GM19395 (cell line): ENCODE data around the gene MBD4.
A peak's percentile ranks its signal among the peaks of the same experiment; 100 is the strongest.

Experiments
- ATAC-seq: cut with Tn5 transposase; IDR thresholded peaks from one replicate; pipeline ENCODE4 v1.9.1; 2021; ENCODE audit warnings: mild to moderate bottlenecking, moderate library complexity; ENCODE audit not compliant: unreplicated experiment

MBD4 gene

GRCh38 chr3:129432671-129433070, 7.1 kb downstream of the MBD4 start:
- ATAC-seq, result no peak

- no peak for ATAC-seq
Observed at GRCh38 chr3:129432036-129432435, 7.7 kb downstream of the MBD4 start.

- no peak for ATAC-seq
Observed at GRCh38 chr3:129429602-129430001, 10.1 kb downstream of the MBD4 start.

- ATAC-seq, result no peak
Observed at GRCh38 chr3:129429080-129429451, 10.7 kb downstream of the MBD4 start.

- peak; percentile 90 for ATAC-seq
Observed at GRCh38 chr3:129428376-129429079, 11.2 kb downstream of the MBD4 start, which contains the start of gene EFCAB12. TSS of gene EFCAB12 (minus strand) at chr3:129428636. CDS start at chr3:129428488, 148 bp downstream.

GRCh38 chr3:129428007-129428375, 11.8 kb downstream of the MBD4 start:
- peak; percentile 5 for ATAC-seq

- ATAC-seq, result no peak
Observed at GRCh38 chr3:129425619-129426018, 14.1 kb downstream of the MBD4 start.

GRCh38 chr3:129425213-129425612, 14.5 kb downstream of the MBD4 start:
- ATAC-seq, result no peak

GRCh38 chr3:129424185-129424841, 15.4 kb downstream of the MBD4 start:
- ATAC-seq, result peak; percentile 53

GRCh38 chr3:129422897-129423296, 16.9 kb downstream of the MBD4 start:
- ATAC-seq, result no peak

- no peak for ATAC-seq
Observed at GRCh38 chr3:129421988-129422745, 17.6 kb downstream of the MBD4 start.

- no peak for ATAC-seq
Observed at GRCh38 chr3:129421236-129421883, 18.4 kb downstream of the MBD4 start.

- no peak for ATAC-seq
Observed at GRCh38 chr3:129419476-129419875, 20.3 kb downstream of the MBD4 start.

- no peak for ATAC-seq
Observed at GRCh38 chr3:129418041-129418973, 21.4 kb downstream of the MBD4 start.

GRCh38 chr3:129417326-129417725, 22.4 kb downstream of the MBD4 start:
- ATAC-seq, result no peak

GRCh38 chr3:129416415-129416814, 23.3 kb downstream of the MBD4 start:
- no peak for ATAC-seq

GRCh38 chr3:129415830-129416229, 23.9 kb downstream of the MBD4 start:
- ATAC-seq, result no peak

- no peak for ATAC-seq
Observed at GRCh38 chr3:129415378-129415777, 24.4 kb downstream of the MBD4 start.

GRCh38 chr3:129413687-129414506, 25.9 kb downstream of the MBD4 start:
- no peak for ATAC-seq
